ENCODE measurements around the gene TXN. TPM values are rescaled to one million over a fixed set of nuclear protein-coding genes. Genes with fewer than 3 reads are reported as not detected.

Gene TXN
- total and polyA plus RNA-seq, 10 of the 15 experiments (the other 5 are each of a cell fraction or from before 2014, with no cell fraction given): 309 to 2,304 (median 650) TPM

GRCh38 chr9:110197330-110198187 lies 58.7 kb downstream of the TXN start:
- no peaks in the 10 kb centered on the region for H3K79me2 ChIP-seq (ENCODE audit: control insufficient read depth, insufficient read depth, low read length)
- no peaks in the 10 kb centered on the region for H3K27me3 ChIP-seq (replicated peaks in 1 of 2; ENCODE audit: control insufficient read depth in 2 of 2, insufficient read depth in 2 of 2, low read length in 1 of 2)
- no peak overlapping the region for H2AFZ ChIP-seq (ENCODE audit: control insufficient read depth, low read depth, low read length)
- FAIRE-seq (no peak), DNase-seq (ENCODE audit: low read depth, low spot score) (no peak), ATAC-seq (no peak)
- WGBS (ENCODE audit: insufficient coverage, insufficient replicate concordance, low lambda C conversion rate, missing lambda C conversion rate): 48% methylated on average over 11 of the region's 11 CpGs
- ChIA-PET CTCF (interaction anchor here (0.6 to 1.2 kb wide), 3 partner anchors 14 to 665 kb away, joined by 3 to 5 read pairs (median 4); no protein-coding TSS in a partner anchor), SMC1A (ENCODE audit: uncharacterized antibody, unreplicated experiment) (interaction anchor here (0.9 kb wide), 1 partner anchor 12 kb away, joined by 3 read pairs; no protein-coding TSS in a partner anchor), RAD21 (ENCODE audit: unreplicated experiment) (no interaction called here), POLR2A (no interaction called here)
- no peak overlapping the region for H3K27ac ChIP-seq (ENCODE audit: control insufficient read depth, insufficient read depth)
- H3K4me1 ChIP-seq (ENCODE audit: control insufficient read depth, insufficient read depth, low read length): no peaks in the 10 kb centered on the region
- H3K4me2 ChIP-seq (ENCODE audit: control insufficient read depth, insufficient read depth): no peak overlapping the region
- in situ Hi-C loops (cut with MboI) (loop anchor here (25.0 kb wide), 1 partner anchor 1115 kb away; no protein-coding TSS in a partner anchor), intact Hi-C loops (cut with micrococcal nuclease; ENCODE audit: unreplicated experiment) (no loop called here)
- BruUV-seq (replicated peaks): no TSS peak
- H3K9me3 ChIP-seq (replicated peaks; ENCODE audit: control insufficient read depth, insufficient read depth, low read length): no peaks in the 10 kb centered on the region
- no peak overlapping the region for H3K9ac ChIP-seq (ENCODE audit: control insufficient read depth, insufficient read depth, low read length)
- H4K20me1 ChIP-seq (ENCODE audit: control insufficient read depth, insufficient read depth): no peaks in the 10 kb centered on the region
- H3K36me3 ChIP-seq (ENCODE audit: control insufficient read depth in 2 of 2, insufficient read depth in 2 of 2, low read length in 1 of 2): no peaks in the 10 kb centered on the region
- H3K4me3 ChIP-seq: no peak overlapping the region
- no peak for TF ChIP-seq YY1 (IDR thresholded peaks at IDR 0.05; ENCODE audit: low read depth, low read length)
- TF ChIP-seq, protein P1, sequence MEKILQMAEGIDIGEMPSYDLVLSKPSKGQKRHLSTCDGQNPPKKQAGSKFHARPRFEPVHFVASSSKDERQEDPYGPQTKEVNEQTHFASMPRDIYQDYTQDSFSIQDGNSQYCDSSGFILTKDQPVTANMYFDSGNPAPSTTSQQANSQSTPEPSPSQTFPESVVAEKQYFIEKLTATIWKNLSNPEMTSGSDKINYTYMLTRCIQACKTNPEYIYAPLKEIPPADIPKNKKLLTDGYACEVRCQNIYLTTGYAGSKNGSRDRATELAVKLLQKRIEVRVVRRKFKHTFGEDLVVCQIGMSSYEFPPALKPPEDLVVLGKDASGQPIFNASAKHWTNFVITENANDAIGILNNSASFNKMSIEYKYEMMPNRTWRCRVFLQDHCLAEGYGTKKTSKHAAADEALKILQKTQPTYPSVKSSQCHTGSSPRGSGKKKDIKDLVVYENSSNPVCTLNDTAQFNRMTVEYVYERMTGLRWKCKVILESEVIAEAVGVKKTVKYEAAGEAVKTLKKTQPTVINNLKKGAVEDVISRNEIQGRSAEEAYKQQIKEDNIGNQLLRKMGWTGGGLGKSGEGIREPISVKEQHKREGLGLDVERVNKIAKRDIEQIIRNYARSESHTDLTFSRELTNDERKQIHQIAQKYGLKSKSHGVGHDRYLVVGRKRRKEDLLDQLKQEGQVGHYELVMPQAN (conservative IDR thresholded peaks at IDR 0.05): no peak
- no peak for TF ChIP-seq TARDBP (IDR thresholded peaks at IDR 0.05; ENCODE audit: borderline replicate concordance)
- TF ChIP-seq E2F8 (IDR thresholded peaks at IDR 0.05; ENCODE audit: low read depth, partially characterized antibody): no peak
- TF ChIP-seq SMARCA5 (IDR thresholded peaks at IDR 0.05): no peak
- TF ChIP-seq RUNX3 (IDR thresholded peaks at IDR 0.05; ENCODE audit: low read length): no peak
- TF ChIP-seq NFXL1 (IDR thresholded peaks at IDR 0.05; ENCODE audit: borderline replicate concordance): no peak
- TF ChIP-seq, protein P2, sequence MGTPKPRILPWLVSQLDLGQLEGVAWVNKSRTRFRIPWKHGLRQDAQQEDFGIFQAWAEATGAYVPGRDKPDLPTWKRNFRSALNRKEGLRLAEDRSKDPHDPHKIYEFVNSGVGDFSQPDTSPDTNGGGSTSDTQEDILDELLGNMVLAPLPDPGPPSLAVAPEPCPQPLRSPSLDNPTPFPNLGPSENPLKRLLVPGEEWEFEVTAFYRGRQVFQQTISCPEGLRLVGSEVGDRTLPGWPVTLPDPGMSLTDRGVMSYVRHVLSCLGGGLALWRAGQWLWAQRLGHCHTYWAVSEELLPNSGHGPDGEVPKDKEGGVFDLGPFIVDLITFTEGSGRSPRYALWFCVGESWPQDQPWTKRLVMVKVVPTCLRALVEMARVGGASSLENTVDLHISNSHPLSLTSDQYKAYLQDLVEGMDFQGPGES (IDR thresholded peaks at IDR 0.05): no peak
- no peak for TF ChIP-seq PAX8 (IDR thresholded peaks at IDR 0.05)
- no peak for TF ChIP-seq SKIL (IDR thresholded peaks at IDR 0.05; ENCODE audit: low read depth, poor library complexity, severe bottlenecking)
- no peak for TF ChIP-seq MXI1 (IDR thresholded peaks at IDR 0.05; ENCODE audit: low read depth, low read length)
